NT2/D1 (cell line): ENCODE data around the gene SPRR3.

Experiments
- SUZ12 ChIP-seq: IDR thresholded peaks from 2 replicates; pipeline ENCODE4 v1.6.1; 2011; ENCODE audit not compliant: insufficient read length, insufficient read depth; ENCODE audit errors: extremely low read depth
- YY1 ChIP-seq: IDR thresholded peaks from 2 replicates; pipeline ENCODE4 v1.6.1; 2011; ENCODE audit not compliant: insufficient read length, insufficient read depth
- ZNF274 ChIP-seq: IDR thresholded peaks from 2 replicates; pipeline ENCODE4 v1.6.1; 2011; ENCODE audit warnings: mild to moderate bottlenecking, low read depth, low read length

DNA sequence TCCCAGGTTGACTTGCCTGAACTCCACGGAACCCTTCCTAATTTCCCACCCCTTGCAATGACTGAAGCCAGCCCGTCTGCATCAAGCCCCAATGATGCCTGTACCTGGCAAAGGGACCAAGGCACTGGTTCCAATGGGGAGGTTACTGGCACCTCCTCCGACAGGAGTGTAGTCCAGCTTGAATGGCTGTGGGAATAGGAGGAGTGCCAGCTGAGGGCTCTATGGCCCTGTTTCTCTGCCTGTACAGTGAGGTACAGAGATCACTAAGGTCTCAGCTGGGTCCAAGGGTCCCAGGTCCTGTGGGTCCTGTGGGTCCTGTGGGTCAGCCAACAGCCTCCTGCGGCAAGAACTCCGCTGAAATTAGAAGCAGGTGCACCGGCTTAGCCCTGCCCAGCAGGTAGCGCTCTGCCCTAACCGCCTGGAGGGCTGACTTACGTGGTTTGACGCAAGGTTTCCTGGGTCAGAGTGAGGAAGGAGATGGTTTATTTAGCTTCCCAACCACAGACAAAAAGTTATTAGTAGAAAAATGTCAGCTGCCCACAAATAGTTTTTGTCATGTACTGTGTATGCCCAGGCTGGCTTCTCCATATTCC, 41.0 kb upstream of the SPRR3 start:
- TF ChIP-seq SUZ12, result no peak
- TF ChIP-seq YY1, result no peak
- TF ChIP-seq ZNF274, result no peak
